Effector memory CD8-positive, alpha-beta T cell (primary cell): ENCODE measurements around the gene HJV.
"Not testable (repeated sequence)": the region's sequence is repeated elsewhere in the genome, so short reads cannot be mapped to it uniquely, and the experiment has no call there.

Experiments used
- ATAC-seq: fragments of 150-1000 bp; cut with Tn5 transposase; replicated peaks from 2 replicates; pipeline ENCODE4 v1.10.0; 2021; ENCODE audit warnings: mild to moderate bottlenecking, moderate library complexity
- DNase-seq, 3 experiments: peaks; one replicate each; pipeline ENCODE4 v3.0.0; 2021
- H3K27ac Mint-ChIP-seq, 2 donors: one replicate each; pipeline ENCODE4 v1.8.0; 2022; ENCODE audit warnings: mild to moderate bottlenecking in 2 of 2, mixed read lengths in 2 of 2, moderate library complexity in 2 of 2
- H3K27me3 Mint-ChIP-seq, 2 donors: one replicate each; pipeline ENCODE4 v1.8.0; 2022; ENCODE audit warnings: mixed read lengths in 2 of 2
- H3K36me3 Mint-ChIP-seq: one replicate; pipeline ENCODE4 v1.8.0; 2022; ENCODE audit warnings: mild to moderate bottlenecking, moderate library complexity, mixed read lengths; ENCODE audit not compliant: insufficient read depth
- H3K4me1 Mint-ChIP-seq, 2 donors: one replicate each; pipeline ENCODE4 v1.8.0; 2022; ENCODE audit warnings: low read depth in 2 of 2, mixed read lengths in 2 of 2
- H3K4me3 Mint-ChIP-seq, 2 donors: one replicate each; pipeline ENCODE4 v1.8.0; 2022; ENCODE audit warnings: mild to moderate bottlenecking in 2 of 2, mixed read lengths in 2 of 2, moderate library complexity in 2 of 2
- H3K9me3 Mint-ChIP-seq, 2 donors: one replicate each; pipeline ENCODE4 v1.8.0; 2022; ENCODE audit warnings: mixed read lengths in 2 of 2
- total RNA-seq, 9 experiments: gene quantifications; one replicate each; lab custom pipeline; 2026; lab: John Stamatoyannopoulos, UW

HJV gene
- total RNA-seq, result 0 to 0.06 (median 0) reads per million in 9 experiments

DNA sequence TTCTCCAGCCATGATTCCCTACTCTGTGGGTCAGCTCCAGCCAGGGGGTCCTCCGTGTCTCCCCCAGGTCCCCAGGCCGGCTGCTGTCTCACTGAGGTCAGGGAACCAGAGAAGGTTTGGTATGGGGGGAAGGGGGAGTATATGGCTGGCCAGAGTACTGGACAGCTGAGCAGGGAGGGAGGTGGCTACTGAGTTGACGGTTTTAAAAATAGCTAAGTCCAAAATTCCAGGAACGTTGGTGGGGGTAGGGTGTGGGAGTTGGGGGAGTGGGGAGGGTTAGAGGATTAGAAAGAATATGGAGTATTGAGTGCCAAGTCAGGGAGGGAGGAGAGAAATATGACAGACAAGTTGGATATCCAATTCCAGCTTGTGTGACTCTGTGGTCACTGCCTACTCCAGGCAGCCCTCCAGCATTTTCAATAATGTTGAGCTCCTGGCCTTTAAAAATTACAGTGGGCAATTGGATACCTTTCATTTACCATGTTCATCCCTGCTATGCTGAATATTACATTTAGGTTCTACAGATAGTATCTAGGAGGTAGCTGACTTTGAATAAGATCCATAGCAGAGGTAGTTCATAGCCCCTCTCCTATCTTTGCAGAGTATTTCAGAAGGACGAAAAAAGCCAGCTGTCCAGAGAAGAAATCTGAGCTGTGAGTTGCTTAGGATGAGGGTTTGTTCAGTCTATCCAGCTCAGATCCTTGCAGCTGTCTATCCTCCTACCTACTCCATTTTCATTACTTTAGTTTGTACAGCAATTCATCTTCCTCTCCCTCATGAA lies at the start of gene HJV:
TSS of gene HJV (minus strand) at position 114 of the 781 bp plus-strand sequence. CDS start 1,504 bp downstream, outside the sequence.
- ATAC-seq (no peak), DNase-seq (no peak)
- peaks cover 1% of the 10 kb centered on the region for H3K36me3 Mint-ChIP-seq
- H3K4me1 Mint-ChIP-seq, result peaks cover 7% of the 10 kb centered on the region in 2 donors
- H3K27me3 Mint-ChIP-seq, result peaks cover 58 to 59% of the 10 kb centered on the region in 2 donors
- no peaks in the 10 kb centered on the region for H3K9me3 Mint-ChIP-seq
- H3K27ac Mint-ChIP-seq, result no peak within 1 kb of the TSS
- no peak within 1 kb of the TSS for H3K4me3 Mint-ChIP-seq

- H3K9me3 Mint-ChIP-seq, H3K4me1 Mint-ChIP-seq, H3K27ac Mint-ChIP-seq, DNase-seq, H3K27me3 Mint-ChIP-seq, H3K36me3 Mint-ChIP-seq, ATAC-seq, H3K4me3 Mint-ChIP-seq: not testable (repeated sequence)
Measured at GRCh38 chr1:146059148-146059547, 37.6 kb upstream of the HJV start.

- H3K27me3 Mint-ChIP-seq, H3K9me3 Mint-ChIP-seq: not testable (repeated sequence)
- DNase-seq (peak; percentile 65 to 74 (median 68)), ATAC-seq (peak; percentile 83)
- Mint-ChIP-seq H3K4me3 (peak overlapping the region; percentile 88 to 89), H3K27ac (peak overlapping the region; percentile 99 to 100), H3K4me1 (peaks cover 14 to 21% of the 10 kb centered on the region in 2 donors), H3K36me3 (peaks cover 16% of the 10 kb centered on the region)
Measured at GRCh38 chr1:146051852-146052676, 30.5 kb upstream of the HJV start.

DNA sequence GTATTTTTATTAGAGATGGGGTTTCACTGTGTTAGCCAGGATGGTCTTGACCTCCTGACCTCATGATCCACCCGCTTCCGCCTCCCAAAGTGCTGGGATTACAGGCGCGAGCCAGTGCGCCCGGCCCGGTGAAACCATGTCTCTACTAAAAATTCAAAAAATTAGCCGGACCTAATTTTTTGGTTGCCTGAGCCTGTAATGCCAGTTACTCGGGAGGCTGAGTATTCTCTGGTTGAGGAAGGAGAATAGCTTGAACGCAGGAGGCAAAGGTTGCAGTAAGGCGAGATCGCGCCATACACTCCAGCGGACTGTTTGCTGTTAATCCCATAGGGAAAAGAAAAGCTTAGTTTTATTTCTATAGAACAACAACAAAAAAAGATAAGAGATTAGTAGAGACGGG lies 29.9 kb upstream of the HJV start:
- peak overlapping the region; percentile 99 to 100 for H3K27ac Mint-ChIP-seq
- no peak for DNase-seq
- no peak for ATAC-seq

DNA sequence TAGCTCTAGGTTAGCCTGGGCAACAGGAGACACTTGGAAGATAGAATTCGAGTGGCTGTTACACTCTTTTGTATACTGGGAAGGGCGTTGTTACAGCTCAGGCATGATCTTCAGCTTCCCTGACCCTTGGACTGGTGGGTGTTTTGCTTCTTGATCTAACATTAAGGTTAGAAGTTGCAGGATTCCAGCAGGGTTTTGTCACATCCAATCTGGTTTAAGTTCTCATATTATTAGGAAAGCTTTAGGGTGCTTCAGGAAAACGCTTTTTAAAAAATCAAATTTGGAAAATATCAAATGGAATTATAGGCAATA lies 29.1 kb upstream of the HJV start:
- not testable (repeated sequence) for H3K4me3 Mint-ChIP-seq, ATAC-seq, H3K9me3 Mint-ChIP-seq, DNase-seq, H3K27me3 Mint-ChIP-seq
- Mint-ChIP-seq H3K27ac (peak overlapping the region in 1 of 2 donors; percentile 99), H3K36me3 (peaks cover 18% of the 10 kb centered on the region), H3K4me1 (peaks cover 14 to 21% of the 10 kb centered on the region in 2 donors)

More for the DNA sequence above, 29.9 kb upstream of the HJV start:
- H3K4me1 Mint-ChIP-seq, result peaks cover 14 to 21% of the 10 kb centered on the region in 2 donors
- H3K27me3 Mint-ChIP-seq, result no peaks in the 10 kb centered on the region
- H3K4me3 Mint-ChIP-seq, result peak overlapping the region; percentile 88 to 89
- H3K9me3 Mint-ChIP-seq, result no peaks in the 10 kb centered on the region
- peaks cover 18% of the 10 kb centered on the region for H3K36me3 Mint-ChIP-seq

DNA sequence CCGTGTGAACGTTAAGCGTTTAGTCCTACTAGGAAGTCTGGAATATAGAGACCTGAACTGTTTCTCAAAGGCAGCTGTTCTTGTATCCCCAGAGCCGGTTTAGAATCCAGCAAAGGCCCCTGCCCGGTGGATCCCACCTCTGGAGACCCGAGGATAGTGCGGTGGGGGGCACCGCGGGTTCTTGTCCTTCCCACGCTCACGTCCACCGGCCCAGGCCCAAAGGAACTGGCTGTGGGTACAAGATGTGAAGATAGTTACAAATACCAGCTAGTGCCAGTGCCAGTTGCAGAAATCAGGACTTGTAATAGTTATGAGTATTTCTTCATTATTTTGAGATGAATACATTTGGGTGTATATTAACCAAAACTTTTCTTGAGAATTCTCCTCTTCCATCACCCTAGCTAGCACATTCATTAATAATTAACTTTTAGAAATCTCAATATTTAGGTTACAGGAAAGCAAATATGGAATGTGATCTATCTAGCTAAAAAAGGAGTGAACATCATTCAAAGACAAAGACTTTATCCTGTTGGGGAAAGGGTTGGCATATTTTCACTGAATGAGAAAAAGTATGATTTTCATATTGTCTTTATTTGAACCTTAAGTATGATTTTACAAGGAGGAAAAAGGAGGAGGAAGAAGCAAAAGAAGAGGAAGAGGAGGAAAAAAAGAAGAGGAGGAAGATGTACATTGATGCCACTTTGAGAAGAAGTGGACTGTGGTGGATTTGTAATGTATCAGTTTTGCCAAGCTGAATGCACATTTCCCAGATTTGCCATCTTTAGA lies 28.5 kb upstream of the HJV start:
- not testable (repeated sequence) for H3K4me3 Mint-ChIP-seq, H3K27me3 Mint-ChIP-seq, H3K9me3 Mint-ChIP-seq, DNase-seq, ATAC-seq
- H3K4me1 Mint-ChIP-seq, result peaks cover 14 to 21% of the 10 kb centered on the region in 2 donors
- H3K27ac Mint-ChIP-seq, result peak overlapping the region in 1 of 2 donors; percentile 59
- H3K36me3 Mint-ChIP-seq, result peaks cover 18% of the 10 kb centered on the region

- Mint-ChIP-seq H3K9me3 (no peaks in the 10 kb centered on the region), H3K27me3 (no peaks in the 10 kb centered on the region), H3K36me3 (peaks cover 18% of the 10 kb centered on the region), H3K4me1 (peaks cover 14 to 21% of the 10 kb centered on the region in 2 donors), H3K4me3 (peak overlapping the region; percentile 47 to 49), H3K27ac (peak overlapping the region; percentile 42 to 59)
- ATAC-seq (peak; percentile 17), DNase-seq (no peak)
Measured at GRCh38 chr1:146049436-146049835, 27.9 kb upstream of the HJV start.

DNA sequence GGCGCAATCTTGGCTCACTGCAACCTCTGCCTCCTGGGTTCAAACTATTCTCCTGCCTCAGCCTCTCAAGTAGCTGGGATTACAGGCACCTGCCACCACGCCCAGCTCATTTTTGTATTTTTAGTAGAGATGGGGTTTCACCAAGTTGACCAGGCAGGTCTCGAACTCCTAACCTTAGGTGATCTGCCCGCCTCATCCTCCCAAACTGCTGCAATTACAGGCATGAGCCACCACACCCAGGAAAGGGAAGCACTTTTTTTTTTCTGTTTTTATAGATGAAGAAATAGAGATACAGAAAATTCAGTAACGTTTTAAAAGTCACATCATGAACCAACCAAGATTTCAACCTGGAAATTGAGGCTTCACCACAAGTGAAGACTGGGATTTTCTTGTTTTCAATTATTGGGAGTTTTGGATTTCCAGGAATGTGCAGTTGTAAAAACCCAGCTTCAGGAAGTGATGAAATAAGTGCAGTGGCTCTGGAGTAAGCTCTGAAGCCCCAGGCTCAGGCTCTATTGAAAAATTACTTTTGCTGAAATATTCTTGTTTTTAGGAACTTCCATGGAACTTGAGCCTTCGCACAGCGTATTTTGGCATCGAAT lies 27.1 kb upstream of the HJV start:
- H3K9me3 Mint-ChIP-seq, H3K4me3 Mint-ChIP-seq, H3K27me3 Mint-ChIP-seq, ATAC-seq, DNase-seq: not testable (repeated sequence)
- Mint-ChIP-seq H3K4me1 (peaks cover 14 to 21% of the 10 kb centered on the region in 2 donors), H3K36me3 (peaks cover 20% of the 10 kb centered on the region), H3K27ac (peak overlapping the region in 1 of 2 donors; percentile 42)

DNA sequence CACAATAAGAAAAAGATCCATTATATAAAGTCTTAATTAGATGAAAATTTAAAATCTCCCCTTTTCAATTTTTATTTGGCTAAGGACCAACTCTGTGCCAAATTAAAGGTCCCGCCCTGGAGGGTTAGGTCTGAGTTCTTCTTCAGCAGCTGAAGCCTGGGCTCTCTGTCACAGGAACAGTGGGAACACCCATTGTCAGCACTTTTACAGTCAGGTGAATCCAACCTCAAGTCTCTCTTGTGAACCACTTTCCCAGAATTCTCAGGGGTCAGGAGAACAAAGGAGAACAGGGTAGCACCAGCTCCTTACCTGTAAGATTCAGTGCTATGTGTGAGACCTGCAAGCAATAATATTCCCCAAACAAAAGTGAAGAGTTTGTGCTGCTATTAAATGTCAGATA lies 25.1 kb upstream of the HJV start:
- Mint-ChIP-seq H3K9me3 (no peaks in the 10 kb centered on the region), H3K27me3 (no peaks in the 10 kb centered on the region), H3K4me1 (peaks cover 9 to 11% of the 10 kb centered on the region in 2 donors), H3K4me3 (no peak overlapping the region), H3K36me3 (peaks cover 12% of the 10 kb centered on the region), H3K27ac (no peak overlapping the region)
- ATAC-seq (no peak), DNase-seq (no peak)

DNA sequence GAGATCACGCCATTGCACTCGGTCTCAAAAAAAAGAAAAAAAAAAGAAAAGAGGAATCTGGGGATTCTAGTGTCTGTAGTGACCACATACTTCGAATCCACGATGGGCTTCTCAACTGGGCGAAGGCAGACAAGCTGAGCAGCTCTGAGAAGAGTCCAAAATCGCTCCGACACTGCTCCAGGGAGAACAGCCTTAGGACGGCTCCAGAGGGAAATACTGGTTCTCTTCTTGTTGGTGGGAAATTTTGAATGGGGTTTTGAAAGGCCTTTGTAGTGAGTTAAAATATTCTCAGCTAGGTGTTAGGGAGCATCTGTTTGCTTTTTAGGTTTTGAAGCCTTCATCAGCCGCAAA lies 18.3 kb upstream of the HJV start:
- Mint-ChIP-seq H3K9me3 (no peaks in the 10 kb centered on the region), H3K27me3 (peaks cover 0 to 9% of the 10 kb centered on the region in 2 donors), H3K4me1 (peaks cover 30 to 37% of the 10 kb centered on the region in 2 donors), H3K4me3 (no peak overlapping the region), H3K27ac (peak overlapping the region; percentile 97 to 100), H3K36me3 (peaks cover 57% of the 10 kb centered on the region)
- ATAC-seq (no peak), DNase-seq (no peak)

DNA sequence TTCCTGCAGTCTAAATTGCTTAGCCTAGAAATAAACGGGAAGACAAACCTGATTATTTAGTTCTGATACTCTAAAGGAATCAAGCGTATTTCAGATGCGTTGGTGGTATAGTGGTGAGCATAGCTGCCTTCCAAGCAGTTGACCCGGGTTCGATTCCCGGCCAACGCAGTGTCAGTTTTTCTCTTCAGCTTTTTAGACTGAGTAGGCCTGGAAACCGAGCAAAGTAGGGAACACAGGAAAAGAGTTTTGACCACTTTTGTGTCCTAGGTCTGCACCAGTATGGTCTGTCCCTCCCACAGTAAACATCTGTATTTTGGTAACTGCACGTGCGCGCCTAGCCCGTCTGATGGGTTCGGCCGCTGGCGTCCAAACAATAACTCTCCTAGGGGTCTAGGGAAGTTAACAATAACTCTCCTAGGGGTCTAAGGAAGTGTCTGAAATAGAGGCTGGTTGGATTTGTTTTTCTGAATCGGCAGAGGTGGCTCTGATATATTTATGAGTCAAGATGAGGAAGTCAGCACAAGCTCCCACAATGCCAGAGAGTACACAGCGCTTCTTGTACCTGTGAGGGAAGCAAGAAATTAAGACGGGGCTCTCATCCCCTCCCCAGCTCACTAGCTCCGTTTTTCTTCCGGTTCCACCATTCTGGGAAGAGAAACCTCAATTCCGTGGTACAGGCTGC lies 15.6 kb upstream of the HJV start:
- Mint-ChIP-seq H3K4me1 (peaks cover 30 to 37% of the 10 kb centered on the region in 2 donors), H3K36me3 (peaks cover 59% of the 10 kb centered on the region), H3K27ac (peak overlapping the region; percentile 100), H3K4me3 (peak overlapping the region; percentile 97 to 99), H3K27me3 (peaks cover 0 to 9% of the 10 kb centered on the region in 2 donors), H3K9me3 (no peaks in the 10 kb centered on the region)
- peak; percentile 39 for ATAC-seq
- DNase-seq, result peak; percentile 69 to 75 (median 70)

DNA sequence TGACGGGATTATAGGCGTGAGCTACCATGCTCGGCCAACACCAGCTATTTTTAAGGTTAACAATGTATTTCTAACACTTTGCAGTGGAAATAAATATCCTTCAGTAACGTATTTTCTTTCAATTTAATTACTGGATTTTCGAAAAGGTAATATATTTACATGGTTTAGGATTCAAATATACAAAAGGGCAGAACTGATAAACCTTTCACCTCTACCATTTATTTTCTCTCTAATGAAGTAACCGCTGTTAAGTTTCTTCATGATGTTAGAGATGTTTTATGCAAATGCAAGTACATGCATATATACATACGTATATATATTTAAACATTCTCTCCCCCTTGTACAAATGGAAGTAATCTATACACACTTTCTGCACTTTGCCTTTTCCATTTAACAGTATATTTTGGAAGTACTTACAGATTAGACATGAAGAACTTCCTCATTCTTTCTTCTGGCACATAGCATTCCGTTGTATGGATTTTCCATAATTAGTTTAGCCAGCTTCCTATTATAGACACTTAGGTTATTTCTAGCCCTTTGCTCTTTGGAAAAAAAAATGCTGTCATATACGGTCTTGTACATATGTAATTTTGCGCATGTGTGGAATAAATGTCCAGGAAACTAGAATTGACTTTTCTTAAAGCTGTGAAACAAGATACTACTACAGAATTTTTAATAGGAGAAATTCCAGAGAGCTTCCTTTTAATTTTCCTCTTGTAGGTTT lies 14.9 kb upstream of the HJV start:
- Mint-ChIP-seq H3K36me3 (peaks cover 59% of the 10 kb centered on the region), H3K4me1 (peaks cover 30 to 37% of the 10 kb centered on the region in 2 donors), H3K27ac (peak overlapping the region; percentile 100), H3K4me3 (peak overlapping the region; percentile 97 to 99), H3K27me3 (peaks cover 0 to 9% of the 10 kb centered on the region in 2 donors), H3K9me3 (no peaks in the 10 kb centered on the region)
- ATAC-seq (no peak), DNase-seq (no peak)
